IMR-90 (cell line): Measurements from ENCODE around the gene ALDH1B1. TPM values are rescaled to one million over a fixed set of nuclear protein-coding genes. Genes with fewer than 3 reads are reported as not detected.

Experiments
- ATAC-seq: fragments of 200-7000 bp; cut with Tn5 transposase; 2 replicates; pipeline ENCODE4 v1.9.1; 2020; ENCODE audit warnings: low read depth, mild to moderate bottlenecking, moderate library complexity
- BruUV-seq: library from RNA; stranded (reverse); fragments of 400-500 nt; replicated peaks from 2 replicates; lab custom pipeline; 2021; lab: Mats Ljungman, UMichigan
- CTCF ChIA-PET: fragments of 300-600 bp; formaldehyde crosslinking; extraction: SDS; loops from one replicate; lab custom pipeline; 2021; ENCODE audit warnings: antibody characterized with exemption; lab: Yijun Ruan, JAX
- POLR2A ChIA-PET: fragments of 300-600 bp; sonication (Branson Sonifier 250); formaldehyde crosslinking; loops from one replicate; lab custom pipeline; 2022; ENCODE audit warnings: antibody characterized with exemption; ENCODE audit not compliant: unreplicated experiment; lab: Charles Lee
- DNase-seq: peaks from one replicate; pipeline ENCODE4 v3.0.0; 2013
- H2AFZ ChIP-seq: replicated peaks from 2 replicates; pipeline ENCODE3; 2013; ENCODE audit warnings: low read length, mild to moderate bottlenecking; ENCODE audit not compliant: poor library complexity
- H2AK5ac ChIP-seq: 2 replicates; pipeline ENCODE4 v1.6.1; 2013; ENCODE audit warnings: low read depth, low read length, inconsistent platforms
- H2AK9ac ChIP-seq: replicated peaks from 2 replicates; pipeline ENCODE3; 2013; ENCODE audit warnings: mild to moderate bottlenecking, low read depth, low read length, moderate library complexity; ENCODE audit not compliant: poor library complexity
- H2BK120ac ChIP-seq: 2 replicates; pipeline ENCODE4 v1.6.1; 2013; ENCODE audit warnings: low read depth, low read length, inconsistent platforms
- H2BK15ac ChIP-seq: 3 replicates; pipeline ENCODE4 v1.6.1; 2013; ENCODE audit warnings: low read depth, low read length, inconsistent platforms
- H2BK20ac ChIP-seq: 2 replicates; pipeline ENCODE4 v1.6.1; 2013; ENCODE audit warnings: low read depth, mild to moderate bottlenecking, inconsistent platforms, low read length, moderate library complexity
- H2BK5ac ChIP-seq: 2 replicates; pipeline ENCODE4 v1.6.1; 2013; ENCODE audit warnings: mild to moderate bottlenecking, low read depth, low read length, inconsistent platforms; ENCODE audit not compliant: poor library complexity, severe bottlenecking
- H3K14ac ChIP-seq: replicated peaks from 2 replicates; pipeline ENCODE4 v1.6.1; 2013; ENCODE audit warnings: low read depth, low read length, inconsistent platforms
- H3K18ac ChIP-seq: 2 replicates; pipeline ENCODE4 v1.6.1; 2013; ENCODE audit warnings: low read depth, low read length, control low read depth
- H3K23ac ChIP-seq: 2 replicates; pipeline ENCODE4 v1.6.1; 2013; ENCODE audit warnings: low read depth, low read length, inconsistent platforms
- H3K27ac ChIP-seq: 2 replicates; pipeline ENCODE4 v1.5.1; 2013; ENCODE audit warnings: mild to moderate bottlenecking, control low read depth, low read length; ENCODE audit not compliant: insufficient read depth
- H3K27me3 ChIP-seq: 2 replicates; pipeline ENCODE4 v1.6.1; 2013; ENCODE audit warnings: low read length; ENCODE audit not compliant: control insufficient read depth, insufficient read depth
- H3K36me3 ChIP-seq: 2 replicates; pipeline ENCODE4 v1.6.1; 2013; ENCODE audit warnings: low read length, mixed read lengths; ENCODE audit not compliant: control insufficient read depth, insufficient read depth
- H3K4ac ChIP-seq: 2 replicates; pipeline ENCODE4 v1.6.1; 2013; ENCODE audit warnings: low read depth, low read length, inconsistent platforms
- H3K4me1 ChIP-seq: 2 replicates; pipeline ENCODE4 v1.6.1; 2013; ENCODE audit warnings: low read length, mixed read lengths; ENCODE audit not compliant: control insufficient read depth, insufficient read depth
- H3K4me2 ChIP-seq: 2 replicates; pipeline ENCODE4 v1.6.1; 2013; ENCODE audit warnings: low read depth, mild to moderate bottlenecking, control low read depth, low read length, moderate library complexity
- H3K4me3 ChIP-seq: 2 replicates; pipeline ENCODE4 v1.5.1; 2013; ENCODE audit warnings: low read depth, mild to moderate bottlenecking, control low read depth, low read length, moderate library complexity; ENCODE audit not compliant: insufficient read depth
- H3K56ac ChIP-seq: 2 replicates; pipeline ENCODE4 v1.6.1; 2013; ENCODE audit warnings: low read length, inconsistent platforms; ENCODE audit not compliant: insufficient read depth; ENCODE audit errors: extremely low read depth
- H3K79me1 ChIP-seq, 2 experiments: 2 replicates each; pipeline ENCODE4 v1.6.1; 2013; ENCODE audit warnings: low read length in 2 of 2, inconsistent platforms in 1 of 2, low read depth in 1 of 2
- H3K9ac ChIP-seq: 2 replicates; pipeline ENCODE4 v1.6.1; 2013; ENCODE audit warnings: low read depth, low read length, control low read depth
- H3K9me1 ChIP-seq: 2 replicates; pipeline ENCODE4 v1.6.1; 2013; ENCODE audit warnings: low read length, inconsistent platforms; ENCODE audit not compliant: insufficient read depth
- H3K9me3 ChIP-seq: 2 replicates; pipeline ENCODE4 v1.6.1; 2013; ENCODE audit warnings: low read length; ENCODE audit not compliant: control insufficient read depth, insufficient read depth
- H4K20me1 ChIP-seq: 2 replicates; pipeline ENCODE4 v1.6.1; 2013; ENCODE audit warnings: low read length, inconsistent platforms; ENCODE audit not compliant: insufficient read depth
- H4K5ac ChIP-seq: 2 replicates; pipeline ENCODE4 v1.6.1; 2013; ENCODE audit warnings: mild to moderate bottlenecking, low read depth, low read length, control low read depth
- H4K8ac ChIP-seq, 2 experiments: 2 replicates each; pipeline ENCODE4 v1.6.1; 2013; ENCODE audit warnings: low read depth in 2 of 2, low read length in 2 of 2, control low read depth in 1 of 2, inconsistent platforms in 1 of 2
- H4K91ac ChIP-seq: 2 replicates; pipeline ENCODE4 v1.6.1; 2013; ENCODE audit warnings: low read depth, low read length, inconsistent platforms; ENCODE audit not compliant: insufficient read depth
- MXI1 ChIP-seq: IDR thresholded peaks from 2 replicates; pipeline ENCODE4 v1.6.1; 2012; ENCODE audit warnings: low read depth, mild to moderate bottlenecking, low read length, moderate library complexity, borderline replicate concordance
- WGBS, 2 experiments: methylation state at CpG; one replicate each; pipeline versions ENCODE4 v1.1.5 to v1.1.7; 2013; ENCODE audit warnings: missing lambda C conversion rate in 2 of 2; ENCODE audit not compliant: insufficient read length in 1 of 2; ENCODE audit errors: extremely low coverage in 2 of 2; 5-methylcytosine and 5-hydroxymethylcytosine counted together
- dilution Hi-C: fragments of 300-500 bp; cut with HindIII; formaldehyde crosslinking; loops from one replicate; pipeline ENCODE4 v1.14.3; 2018; ENCODE audit warnings: low sequenced_read_pairs; ENCODE audit not compliant: unreplicated experiment
- in situ Hi-C: fragments of 300-500 bp; cut with MboI; formaldehyde crosslinking; loops from 3 replicates; pipeline ENCODE4 v1.14.3; 2019; ENCODE audit warnings: low sequenced_read_pairs, inconsistent platforms, mixed read lengths
- intact Hi-C: fragments of 100-400 bp; cut with micrococcal nuclease; formaldehyde crosslinking; loops from 2 replicates; pipeline ENCODE4 v1.10.0; 2022
- polyA plus RNA-seq, 3 experiments: library from polyadenylated mRNA; depleted of rRNA; stranded (reverse); fragments of >200 nt; gene quantifications; 2 replicates each; pipeline ENCODE4 v1.2.3, GENCODE V29; 2012; ENCODE audit warnings: low replicate concordance in 1 of 3
- total RNA-seq: library from RNA; depleted of rRNA; stranded (reverse); fragments of >200 nt; gene quantifications from 2 replicates; pipeline ENCODE4 v1.2.3, GENCODE V29; 2012

The ALDH1B1 gene
- total and polyA plus RNA-seq, 2 of the 4 experiments (the other 2 are of a cell fraction) = 29.6 to 37.6 TPM

- BruUV-seq = no TSS peak
- WGBS, 2 experiments = no CpG with 5 or more reads among the region's 8 CpGs
- Histone ChIP-seq H4K91ac (no peak overlapping the region; the same call in 1 of the 2 replicates), H2AFZ (no peak overlapping the region), H3K23ac (no peak overlapping the region), H3K27me3 (peaks cover 6% of the 10 kb centered on the region), H2AK9ac (peak overlapping the region; percentile 23), H3K4me1 (no peaks in the 10 kb centered on the region; the same call in 1 of the 2 replicates), H3K14ac (no peak overlapping the region), H2BK5ac (no peak overlapping the region), H4K20me1 (no peaks in the 10 kb centered on the region), H2BK15ac (no peak overlapping the region), H3K27ac (no peak overlapping the region), H3K9ac (no peak overlapping the region), H2AK5ac (no peak overlapping the region), H3K36me3 (no peaks in the 10 kb centered on the region), H3K79me1 (no peaks in the 10 kb centered on the region), H2BK120ac (peak overlapping the region; percentile 42; the same call in 1 of the 2 replicates), H3K56ac (no peak overlapping the region), H3K9me1 (no peaks in the 10 kb centered on the region), H3K4ac (no peak overlapping the region), H3K4me3 (no peak overlapping the region), H3K9me3 (no peaks in the 10 kb centered on the region), H3K18ac (peak overlapping the region; percentile 27; the same call in 1 of the 2 replicates), H4K5ac (no peak overlapping the region), H2BK20ac (0 out of 2 replicates have a peak overlapping the region, but pooled peaks have one; percentile 25), H3K4me2 (no peak overlapping the region), H4K8ac (peak overlapping the region in 1 of 2 experiments; percentile 5; a peak in 2 of 4 replicates)
- in situ Hi-C loops (no loop called here), dilution Hi-C loops (loop anchor here (25.0 kb wide), 1 partner anchor 469 kb away; the partner anchor contains the start of gene SLC25A51), intact Hi-C loops (no loop called here)
- POLR2A ChIA-PET = no interaction called here
- no peak for TF ChIP-seq MXI1
- CTCF ChIA-PET = no interaction called here
- no peak for DNase-seq
- ATAC-seq = peak; percentile 31
Measured at GRCh38 chr9:38380872-38381534, 11.5 kb upstream of the ALDH1B1 start.
